Measurements from ENCODE around the gene RSPH9. TPM values are rescaled to one million over a fixed set of nuclear protein-coding genes. Genes with fewer than 3 reads are reported as not detected.

Gene RSPH9
- total and polyA plus RNA-seq, 2 donors (not counting 3 experiments of a cell fraction or from before 2014, with no cell fraction given) = 0.18 to 0.27 TPM

GRCh38 chr6:43695215-43695966 is 50.6 kb downstream of the RSPH9 start:
- no peak overlapping the region for H3K4me3 ChIP-seq (replicated peaks in 1 of 3; ENCODE audit: insufficient read depth in 1 of 3, low read depth in 1 of 3, low read length in 3 of 3)
- TF ChIP-seq POLR2AphosphoS5 (IDR thresholded peaks at IDR 0.05; ENCODE audit: insufficient read depth, low read depth, low read length) (no peak), JUN (IDR thresholded peaks at IDR 0.05; ENCODE audit: borderline replicate concordance, insufficient read depth, insufficient read length, low read depth) (no peak), MYC (IDR thresholded peaks at IDR 0.05; ENCODE audit: low read depth, low read length) (no peak), GATA2 (IDR thresholded peaks at IDR 0.05; ENCODE audit: insufficient read depth, insufficient read length, low read depth, low read length) (no peak), EZH2 (IDR thresholded peaks at IDR 0.05; ENCODE audit: borderline replicate concordance, low read depth, low read length, severe bottlenecking) (no peak), POLR2A (IDR thresholded peaks at IDR 0.05; ENCODE audit: low read depth, low read length) (no peak), CTCF (IDR thresholded peaks at IDR 0.05; ENCODE audit: extremely low read depth in 1 of 2, insufficient read depth in 1 of 2, low read depth in 1 of 2, low read length in 2 of 2) (no peak), FOS (IDR thresholded peaks at IDR 0.05; ENCODE audit: borderline replicate concordance, insufficient read depth, low read length) (no peak), MAX (IDR thresholded peaks at IDR 0.05; ENCODE audit: insufficient read depth, insufficient read length) (no peak)
- ChIA-PET CTCF (no interaction called here), POLR2A (no interaction called here)
- H2AFZ ChIP-seq (ENCODE audit: low read depth, low read length) = no peak overlapping the region
- FAIRE-seq = no peak
- no peaks in the 10 kb centered on the region for H3K9me3 ChIP-seq (replicated peaks; ENCODE audit: control insufficient read depth, insufficient read depth, low read length)
- dilution Hi-C loops (cut with MboI; ENCODE audit: extremely low pct_ligation_motif_present, low sequenced_read_pairs) (no loop called here), intact Hi-C loops (cut with micrococcal nuclease) (no loop called here)
- no peaks in the 10 kb centered on the region for H3K9me1 ChIP-seq (replicated peaks; ENCODE audit: control insufficient read depth, extremely low read depth, insufficient read depth, low read length)
- no TSS peak for BruUV-seq (replicated peaks)
- no peak for DNase-seq (ENCODE audit: low read depth, low spot score)
- no peaks in the 10 kb centered on the region for H3K36me3 ChIP-seq (ENCODE audit: control insufficient read depth in 2 of 2, extremely low read depth in 1 of 2, insufficient read depth in 2 of 2, low read length in 2 of 2)
- H3K27me3 ChIP-seq (ENCODE audit: control insufficient read depth in 2 of 2, insufficient read depth in 2 of 2, low read length in 2 of 2) = no peaks in the 10 kb centered on the region
- H4K20me1 ChIP-seq (replicated peaks; ENCODE audit: control insufficient read depth, extremely low read depth, insufficient read depth, low read length) = no peaks in the 10 kb centered on the region
- H3K9ac ChIP-seq (replicated peaks; ENCODE audit: extremely low read depth, insufficient read depth, low read length) = no peak overlapping the region
- no peak overlapping the region for H3K27ac ChIP-seq (ENCODE audit: insufficient read depth, low read depth, low read length)
- H3K4me2 ChIP-seq (ENCODE audit: insufficient read depth, low read length) = no peak overlapping the region
- H3K79me2 ChIP-seq (ENCODE audit: control insufficient read depth, insufficient read depth, low read length) = no peaks in the 10 kb centered on the region
- H3K4me1 ChIP-seq (ENCODE audit: control insufficient read depth, extremely low read depth, insufficient read depth, low read length) = peaks cover 24% of the 10 kb centered on the region

Data from endothelial cell of umbilical vein (primary cell).